Gastroesophageal sphincter (tissue), 4 donors: ENCODE results near the gene EPHA4. TPM values are rescaled to one million over a fixed set of nuclear protein-coding genes. Genes with fewer than 3 reads are reported as not detected.

Source experiments
- ATAC-seq: fragments of 150-250 bp; one replicate; pipeline ENCODE4 v1.9.1; 2016; ENCODE audit warnings: mild to moderate bottlenecking, moderate library complexity
- H3K27ac ChIP-seq, 4 donors: fragments of 200-600 bp; sonication (generic) in 3 of 4; 1 replicate in 3 of 4; 2 replicates in 1 of 4; pipeline ENCODE4 v1.5.1; 2016 to 2019
- H3K27me3 ChIP-seq: fragments of 200-600 bp; sonication (generic); one replicate; pipeline ENCODE4 v1.5.1; 2019
- H3K36me3 ChIP-seq, 2 donors: fragments of 200-600 bp; sonication (generic); one replicate each; pipeline ENCODE4 v1.5.1; 2019; ENCODE audit warnings: control low read depth in 1 of 2
- H3K4me1 ChIP-seq, 3 donors: fragments of 200-600 bp; sonication (generic); 1 replicate in 2 of 3; 2 replicates in 1 of 3; pipeline ENCODE4 v1.5.1; 2016 to 2019; ENCODE audit warnings: control low read depth in 2 of 3
- H3K4me3 ChIP-seq, 2 donors: fragments of 200-600 bp; sonication (generic); one replicate each; pipeline ENCODE4 v1.5.1; 2019; ENCODE audit warnings: mild to moderate bottlenecking in 1 of 2, moderate library complexity in 1 of 2
- H3K9me3 ChIP-seq, 3 donors: fragments of 200-600 bp; sonication (generic); one replicate each; pipeline ENCODE4 v1.5.1; 2017 to 2019; ENCODE audit warnings: control low read depth in 2 of 3
- CTCF ChIP-seq, 4 experiments: fragments of 200-600 bp in 2 of 4; fragments of 450-650 bp in 2 of 4; sonication (generic) in 1 of 4; IDR thresholded peaks; one replicate each; pipeline ENCODE4 v1.5.1; 2017 to 2019; ENCODE audit warnings: antibody characterized with exemption in 4 of 4, mild to moderate bottlenecking in 2 of 4, moderate library complexity in 2 of 4
- EP300 ChIP-seq: sonication (generic); formaldehyde crosslinking; IDR thresholded peaks from one replicate; pipeline ENCODE4 v1.6.1; 2017; ENCODE audit warnings: antibody characterized with exemption, mild to moderate bottlenecking
- POLR2A ChIP-seq, 2 donors: fragments of 450-650 bp; IDR thresholded peaks; one replicate each; pipeline ENCODE4 v1.6.1; 2017; ENCODE audit warnings: antibody characterized with exemption in 2 of 2, mild to moderate bottlenecking in 2 of 2, moderate library complexity in 1 of 2
- POLR2AphosphoS5 ChIP-seq: sonication (generic); formaldehyde crosslinking; IDR thresholded peaks from one replicate; pipeline ENCODE4 v1.6.1; 2017; ENCODE audit warnings: antibody characterized with exemption
- WGBS, 2 donors: methylation state at CpG; one replicate each; pipeline ENCODE4 v1.1.5; 2018; ENCODE audit warnings: low coverage in 1 of 2; 5-methylcytosine and 5-hydroxymethylcytosine counted together
- total RNA-seq, 4 donors: library from RNA; depleted of rRNA; stranded (reverse); fragments of >200 nt; gene quantifications; one replicate each; pipeline ENCODE4 v1.1.0, GENCODE V29; 2016

EPHA4 gene
- total RNA-seq, 4 donors from 2014 or later: 21.3 to 41.2 (median 31.6) TPM

DNA sequence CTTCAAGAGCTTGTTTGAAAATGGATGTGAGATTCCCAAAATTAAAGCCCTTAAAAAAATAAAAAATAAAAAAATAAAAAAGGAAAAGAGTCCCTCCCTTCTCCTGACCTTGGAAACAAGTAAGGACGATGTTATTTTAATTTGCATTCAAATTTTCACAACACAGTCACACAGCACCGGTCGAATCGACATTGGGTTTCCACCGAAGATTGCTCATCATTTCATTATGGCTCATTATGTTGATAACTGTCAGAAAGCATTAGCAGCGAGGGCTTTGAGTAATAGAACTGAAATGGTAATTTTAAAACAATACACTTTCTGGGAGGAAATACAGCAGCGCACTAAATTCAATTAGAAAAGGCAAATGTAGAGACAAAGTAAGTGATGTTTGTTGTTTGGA lies 78.7 kb downstream of the EPHA4 start:
- H3K9me3 ChIP-seq: no peaks in the 10 kb centered on the region
- 87 to 93% methylated on average over 7 of the region's 7 CpGs for WGBS, 2 donors

DNA sequence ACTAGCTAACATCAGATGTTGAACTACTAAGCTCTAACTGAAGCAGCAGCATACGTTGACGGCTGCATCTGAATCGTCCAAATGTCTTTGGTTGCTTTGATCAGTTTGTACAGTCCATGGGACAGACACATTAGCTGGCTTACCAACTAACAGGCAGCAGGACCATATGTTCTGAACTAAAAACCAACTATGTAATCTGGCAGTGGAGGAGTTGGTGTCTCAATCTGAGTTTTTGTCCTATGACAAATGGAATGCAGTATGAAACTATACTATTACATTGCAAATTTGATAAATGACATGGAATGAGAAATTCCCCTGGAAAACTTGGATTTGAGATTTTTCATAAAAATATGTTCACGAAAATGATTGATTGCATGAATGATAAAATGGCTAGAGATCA lies 79.5 kb downstream of the EPHA4 start:
- Histone ChIP-seq H3K4me1 (no peaks in the 10 kb centered on the region), H3K27ac (no peak overlapping the region), H3K9me3 (no peaks in the 10 kb centered on the region), H3K4me3 (no peak overlapping the region), H3K36me3 (peaks cover 0 to 5% of the 10 kb centered on the region in 2 donors), H3K27me3 (no peaks in the 10 kb centered on the region)
- TF ChIP-seq CTCF (IDR thresholded peaks at IDR 0.05) (no peak), POLR2AphosphoS5 (no peak), POLR2A (IDR thresholded peaks at IDR 0.05) (no peak), EP300 (no peak)
- WGBS, 2 donors: 95 to 97% methylated on average over 4 of the region's 4 CpGs
- no peak for ATAC-seq

More for the DNA sequence above, 78.7 kb downstream of the EPHA4 start:
- TF ChIP-seq POLR2AphosphoS5 (no peak), POLR2A (IDR thresholded peaks at IDR 0.05) (no peak), EP300 (no peak), CTCF (IDR thresholded peaks at IDR 0.05) (no peak)
- Histone ChIP-seq H3K4me1 (no peaks in the 10 kb centered on the region), H3K36me3 (peaks cover 0 to 5% of the 10 kb centered on the region in 2 donors), H3K27me3 (no peaks in the 10 kb centered on the region), H3K27ac (no peak overlapping the region), H3K4me3 (no peak overlapping the region)
- no peak for ATAC-seq

- WGBS, 2 donors: 40 to 54% methylated on average over 3 of the region's 3 CpGs
- Histone ChIP-seq H3K27me3 (no peaks in the 10 kb centered on the region), H3K4me3 (no peak overlapping the region), H3K36me3 (no peaks in the 10 kb centered on the region), H3K27ac (no peak overlapping the region), H3K4me1 (no peaks in the 10 kb centered on the region), H3K9me3 (no peaks in the 10 kb centered on the region)
- TF ChIP-seq POLR2A (IDR thresholded peaks at IDR 0.05): no peak
- TF ChIP-seq EP300: no peak
- no peak for TF ChIP-seq POLR2AphosphoS5
- TF ChIP-seq CTCF (IDR thresholded peaks at IDR 0.05): no peak
- no peak for ATAC-seq
Measured at GRCh38 chr2:221490506-221491060, 81.5 kb downstream of the EPHA4 start.

GRCh38 chr2:221488136-221488807 lies 83.8 kb downstream of the EPHA4 start:
- 77 to 100% methylated on average over 2 to 3 of the region's 3 CpGs for WGBS, 2 donors
- H3K4me3 ChIP-seq: no peak overlapping the region
- no peaks in the 10 kb centered on the region for H3K4me1 ChIP-seq
- H3K27ac ChIP-seq: no peak overlapping the region
- TF ChIP-seq POLR2A (IDR thresholded peaks at IDR 0.05): no peak
- TF ChIP-seq POLR2AphosphoS5: no peak
- H3K9me3 ChIP-seq: no peaks in the 10 kb centered on the region
- no peak for ATAC-seq
- no peaks in the 10 kb centered on the region for H3K36me3 ChIP-seq
- no peaks in the 10 kb centered on the region for H3K27me3 ChIP-seq

GRCh38 chr2:221486106-221486505 lies 86.0 kb downstream of the EPHA4 start:
- H3K27ac ChIP-seq: no peak overlapping the region
- H3K9me3 ChIP-seq: no peaks in the 10 kb centered on the region
- H3K4me3 ChIP-seq: no peak overlapping the region
- no peaks in the 10 kb centered on the region for H3K4me1 ChIP-seq
- peaks cover 0 to 4% of the 10 kb centered on the region in 2 donors for H3K36me3 ChIP-seq
- 92 to 97% methylated on average over 2 of the region's 4 CpGs for WGBS, 2 donors
- TF ChIP-seq POLR2AphosphoS5 (no peak), POLR2A (IDR thresholded peaks at IDR 0.05) (no peak), EP300 (no peak), CTCF (IDR thresholded peaks at IDR 0.05) (no peak)
- no peak for ATAC-seq
- H3K27me3 ChIP-seq: no peaks in the 10 kb centered on the region
